Smooth muscle cell of the brain vasculature (primary cell): ENCODE data around the gene CDC42EP3.

Experiments used
- DNase-seq: peaks from one replicate; pipeline ENCODE4 v3.0.0-alpha.2; 2012; ENCODE audit warnings: low read depth, low spot score

The CDC42EP3 gene

DNA sequence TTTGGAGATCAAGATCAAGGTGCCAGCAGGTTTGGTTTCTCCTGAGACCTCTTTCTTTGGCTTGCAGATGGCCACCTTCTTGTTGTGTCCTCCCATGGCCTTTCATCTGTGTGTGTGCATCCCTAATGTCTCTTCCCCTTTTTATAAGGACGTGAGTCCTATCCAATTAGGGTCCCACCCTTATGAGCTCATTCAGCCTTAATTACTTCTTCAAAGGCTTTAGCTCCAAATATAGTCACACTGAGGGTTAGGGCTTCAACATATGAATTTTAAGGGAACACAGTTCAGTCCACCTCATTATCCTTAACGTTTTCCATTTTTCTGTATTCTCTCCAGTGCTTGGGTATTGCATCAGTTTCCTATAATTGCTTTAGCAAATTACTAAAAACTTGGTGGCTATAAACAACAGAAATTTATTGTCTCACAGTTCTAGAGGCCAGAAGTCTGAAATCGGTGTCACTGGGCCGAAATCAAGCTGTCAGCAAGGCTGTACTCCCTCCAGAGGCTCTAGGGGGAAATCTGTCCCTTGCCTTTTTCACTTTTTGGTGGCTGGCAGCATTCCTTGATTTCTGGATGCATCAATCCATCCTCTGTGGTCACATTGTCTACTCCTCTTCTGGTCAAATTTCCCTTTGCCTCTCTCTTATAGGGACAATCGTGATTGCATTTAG is 34.1 kb downstream of the CDC42EP3 start:
- no peak for DNase-seq

DNA sequence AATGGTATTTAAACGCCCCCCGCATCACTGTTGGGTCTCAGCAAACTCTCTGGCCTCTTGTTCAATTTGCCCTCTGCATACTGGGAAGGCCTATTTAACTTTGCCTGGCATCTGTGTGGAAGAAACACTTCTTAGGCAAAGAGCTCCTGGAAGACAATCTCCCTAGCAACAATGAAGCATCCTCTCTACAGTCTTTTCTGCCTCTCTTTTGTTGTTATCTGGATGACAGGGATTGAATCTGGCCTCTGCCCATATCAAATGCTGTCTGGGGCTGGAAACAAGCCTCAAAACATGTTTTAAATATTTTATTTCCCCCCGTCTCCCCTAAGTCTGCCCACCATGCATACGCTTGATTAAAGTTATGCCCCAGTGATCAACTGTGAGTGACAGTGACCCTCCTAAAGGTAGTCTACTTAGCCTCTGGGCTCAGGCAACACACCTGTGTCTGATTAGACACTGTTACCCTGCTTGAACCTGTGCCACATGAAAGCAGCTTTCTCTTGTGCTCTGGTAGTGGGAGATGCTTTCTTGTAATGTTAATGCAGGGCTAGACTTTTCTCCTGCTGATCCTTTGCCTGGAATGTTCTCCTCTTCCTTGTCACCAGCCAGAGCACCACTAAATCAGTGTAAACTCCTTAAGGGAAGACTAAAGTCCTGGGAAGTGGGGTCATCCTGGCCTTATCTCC is 34.9 kb downstream of the CDC42EP3 start:
- no peak for DNase-seq

DNA sequence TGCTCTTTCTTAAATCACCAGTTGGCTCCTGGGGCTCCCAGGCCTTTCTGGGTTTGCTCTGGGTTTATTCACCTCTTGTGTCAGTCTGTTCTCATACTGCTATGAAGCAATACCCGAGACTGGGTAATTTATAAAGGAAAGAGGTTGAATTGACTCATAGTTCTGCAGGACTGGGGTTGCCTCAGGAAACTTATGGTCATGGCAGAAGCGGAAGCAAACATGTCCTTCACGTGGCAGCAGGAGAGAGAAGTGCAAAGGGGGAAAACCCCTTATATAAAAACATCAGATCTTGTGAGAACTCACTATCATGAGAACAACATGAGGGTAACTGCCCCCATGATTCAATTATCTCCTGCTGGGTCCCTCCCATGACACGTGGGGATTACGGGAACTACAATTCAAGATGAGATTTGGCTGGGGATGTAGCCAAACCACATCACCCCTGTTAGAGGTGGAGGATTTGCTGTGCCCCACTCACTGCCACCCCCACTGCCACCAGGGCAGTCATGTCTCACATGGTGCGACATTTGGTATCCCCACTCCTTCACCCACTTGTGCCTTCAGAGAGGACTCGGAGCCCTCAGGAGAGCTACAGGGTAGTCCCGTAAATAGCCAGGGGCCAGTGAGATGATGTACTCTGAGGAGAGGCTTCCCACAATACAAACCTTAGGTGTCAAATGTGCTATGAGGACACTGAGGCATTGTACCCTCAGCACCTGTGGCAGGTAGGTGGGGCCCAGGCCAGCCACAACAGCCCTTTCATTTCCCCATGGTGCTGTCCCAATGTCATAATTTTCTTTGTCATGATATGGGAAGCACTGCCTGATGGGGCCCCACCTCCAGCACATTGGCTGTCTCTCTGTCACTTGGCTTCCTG is 35.7 kb downstream of the CDC42EP3 start:
- no peak for DNase-seq

DNA sequence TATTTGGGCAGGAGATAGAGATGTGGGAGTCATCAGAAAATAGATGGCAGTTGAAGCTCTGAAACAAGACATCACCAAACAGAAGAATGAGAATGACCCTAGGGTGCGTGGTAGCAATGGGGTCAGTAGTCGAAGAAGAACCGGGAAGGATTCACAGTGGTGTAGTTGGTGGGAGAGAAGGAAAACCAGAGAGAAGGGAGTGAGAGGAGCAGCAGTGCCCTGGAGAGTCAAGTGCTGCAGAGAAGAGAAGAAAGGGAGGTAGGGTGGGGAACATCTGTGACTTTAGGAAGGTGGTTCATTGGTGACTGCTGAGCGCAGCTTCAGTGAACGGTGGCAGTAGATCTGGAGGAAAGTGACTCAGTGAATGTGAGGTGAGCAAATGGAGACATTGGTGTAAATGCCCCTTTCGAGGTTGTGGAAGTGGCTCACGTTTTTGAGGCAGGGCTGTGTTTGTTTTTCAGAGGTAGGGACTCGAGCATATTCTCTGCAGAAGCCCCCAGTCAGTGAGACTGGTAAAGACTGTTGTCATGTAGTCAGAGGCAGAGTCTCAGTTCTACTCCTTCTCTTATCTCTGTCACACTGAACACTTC is 36.4 kb downstream of the CDC42EP3 start:
- DNase-seq: no peak

DNA sequence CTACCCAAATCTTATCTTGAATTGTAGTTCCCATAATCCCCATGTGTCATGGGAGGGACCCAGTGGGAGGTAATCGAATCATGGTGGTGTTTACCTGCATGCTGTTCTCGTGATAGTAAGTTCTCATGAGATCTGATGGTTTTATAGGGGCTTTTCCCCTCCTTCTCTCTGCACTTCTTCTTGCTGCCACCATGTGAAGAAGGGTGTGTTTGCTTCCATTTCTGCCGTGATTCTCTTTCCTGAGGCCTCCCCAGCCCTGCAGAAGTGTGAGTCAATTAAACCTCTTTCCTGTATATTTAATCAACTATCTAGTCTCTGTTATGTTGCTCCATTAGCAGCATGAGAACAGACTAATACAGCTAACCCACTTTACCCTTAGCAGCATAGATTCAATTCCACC is 37.6 kb downstream of the CDC42EP3 start:
- no peak for DNase-seq

DNA sequence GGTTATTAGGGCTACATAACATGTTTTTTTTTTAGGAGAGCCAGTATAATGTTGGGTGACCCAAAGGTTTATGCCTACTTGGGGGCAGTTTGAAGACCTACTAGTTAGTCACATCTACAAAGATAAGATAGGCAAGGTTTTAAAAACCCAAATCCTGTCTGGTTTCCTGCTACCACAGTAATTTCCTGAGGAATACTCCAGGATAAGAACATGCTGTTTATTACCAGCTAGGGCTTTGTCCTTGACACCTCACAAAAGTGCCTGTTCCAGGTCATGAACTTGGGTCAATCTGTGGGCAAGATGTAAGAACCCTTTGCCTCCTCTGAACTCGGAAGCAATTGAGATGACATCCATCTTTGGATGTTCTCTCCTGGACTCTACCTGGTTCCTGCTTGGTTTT is 38.2 kb downstream of the CDC42EP3 start:
- DNase-seq: no peak

DNA sequence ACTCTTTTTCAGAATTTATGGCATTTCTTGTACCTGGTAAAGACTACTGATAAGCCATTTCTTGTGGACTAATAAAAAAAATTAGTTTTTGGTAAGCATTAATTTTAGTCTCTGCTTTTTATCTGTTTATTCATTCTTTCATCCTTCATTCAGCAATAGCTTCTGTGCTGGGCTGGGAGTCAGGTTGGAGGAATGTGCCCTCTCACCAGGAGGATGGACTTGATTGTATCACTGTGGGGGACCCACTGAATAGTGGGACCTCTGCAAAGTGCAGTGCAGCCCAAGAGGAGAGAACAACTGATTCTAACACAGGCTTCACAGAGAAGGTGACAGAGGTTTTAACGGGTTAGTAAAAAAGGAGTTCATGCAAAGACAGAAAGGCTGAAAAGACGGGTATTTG is 39.1 kb downstream of the CDC42EP3 start:
- DNase-seq: no peak

DNA sequence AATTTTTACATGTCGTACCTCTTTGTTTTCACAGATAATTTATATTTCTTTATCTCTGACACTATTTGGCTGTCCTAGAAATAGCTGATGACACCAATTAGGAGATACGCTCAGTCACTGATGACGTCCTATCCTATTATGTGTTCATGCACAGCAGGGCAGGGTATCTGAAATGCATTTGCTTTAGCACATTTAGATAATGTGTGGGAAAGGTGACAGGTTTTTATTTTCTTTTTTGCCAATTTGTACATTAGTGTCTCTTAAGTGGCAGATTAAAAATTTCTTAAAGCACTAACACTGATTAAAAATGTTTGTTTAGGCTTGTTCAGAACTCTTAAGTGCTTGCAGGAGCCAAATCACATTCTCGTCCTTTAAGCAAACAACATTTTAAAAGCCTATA is 39.7 kb downstream of the CDC42EP3 start:
- no peak for DNase-seq

DNA sequence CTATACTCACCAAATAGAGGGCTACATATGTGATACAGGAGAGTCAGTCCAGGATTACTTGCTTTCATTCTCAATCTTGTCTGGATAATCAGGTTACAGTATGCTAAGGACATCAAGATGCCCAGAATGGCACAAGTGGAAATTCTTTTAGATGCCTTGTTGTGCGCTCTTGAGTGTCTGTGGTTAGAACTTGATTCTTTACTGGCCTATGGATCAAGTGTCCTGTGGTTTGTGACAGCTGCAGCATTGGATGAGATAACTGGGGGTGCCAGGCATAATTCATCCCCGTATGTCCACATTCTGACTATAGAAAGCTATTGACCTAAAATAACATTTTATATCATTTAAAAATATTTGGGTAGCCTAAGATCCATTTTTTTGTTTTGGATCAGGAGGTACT is 40.1 kb downstream of the CDC42EP3 start:
- DNase-seq: no peak

DNA sequence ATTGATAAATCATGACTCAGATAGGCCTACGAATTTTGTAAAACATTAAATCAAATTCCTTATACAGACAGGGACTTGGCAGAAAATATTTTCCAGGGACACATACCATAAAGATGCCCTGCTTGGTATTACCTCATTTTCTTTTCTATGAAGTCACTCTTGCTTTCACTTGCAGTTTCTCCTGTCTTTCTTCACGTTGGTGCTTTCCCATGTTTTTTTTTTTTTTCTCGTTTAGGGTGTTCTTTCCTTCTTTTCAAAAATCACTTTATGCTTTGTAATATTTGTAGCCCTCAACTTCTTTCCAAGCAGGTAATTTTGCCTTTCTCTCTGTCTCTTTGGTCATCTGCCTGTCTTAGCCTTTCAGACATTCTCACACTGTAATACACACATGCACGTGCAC is 40.7 kb downstream of the CDC42EP3 start:
- no peak for DNase-seq

DNA sequence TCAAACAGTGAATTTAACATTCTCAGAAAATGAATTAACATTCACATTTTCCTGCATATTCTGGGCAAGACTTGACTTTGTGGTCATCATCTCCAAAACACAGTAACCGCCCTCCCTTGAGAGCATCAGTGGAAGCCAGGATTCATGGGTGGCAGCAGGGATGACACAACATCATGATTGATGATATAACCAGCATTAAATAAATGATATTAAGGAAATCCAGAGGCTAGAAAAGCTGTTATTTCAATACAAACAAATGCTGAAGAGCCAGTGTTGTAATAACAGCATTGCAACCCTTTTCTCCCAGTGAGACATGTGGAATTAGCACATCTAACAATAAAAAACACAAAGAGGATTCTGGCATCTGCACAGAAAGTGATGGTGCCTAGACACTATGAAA is 41.1 kb downstream of the CDC42EP3 start:
- no peak for DNase-seq

DNA sequence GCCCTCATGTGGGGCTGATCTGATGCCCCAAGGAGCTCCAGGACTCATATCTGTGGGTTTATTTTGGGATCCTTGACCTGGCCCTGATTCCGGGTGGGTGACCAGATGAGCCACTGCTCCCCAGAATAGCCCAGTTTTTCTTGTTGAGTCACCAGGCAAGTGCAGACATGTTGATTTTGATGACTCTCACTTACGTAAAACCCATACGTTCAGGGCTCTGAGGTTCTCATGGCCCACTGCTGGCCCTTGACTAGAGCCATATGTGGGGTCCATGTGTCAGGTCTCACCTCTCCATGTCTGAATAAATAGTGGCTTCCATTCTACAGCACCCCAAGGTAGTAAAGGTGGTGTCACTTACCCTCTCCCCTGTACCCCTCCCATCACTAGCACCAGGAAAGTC is 41.9 kb downstream of the CDC42EP3 start:
- DNase-seq: no peak

DNA sequence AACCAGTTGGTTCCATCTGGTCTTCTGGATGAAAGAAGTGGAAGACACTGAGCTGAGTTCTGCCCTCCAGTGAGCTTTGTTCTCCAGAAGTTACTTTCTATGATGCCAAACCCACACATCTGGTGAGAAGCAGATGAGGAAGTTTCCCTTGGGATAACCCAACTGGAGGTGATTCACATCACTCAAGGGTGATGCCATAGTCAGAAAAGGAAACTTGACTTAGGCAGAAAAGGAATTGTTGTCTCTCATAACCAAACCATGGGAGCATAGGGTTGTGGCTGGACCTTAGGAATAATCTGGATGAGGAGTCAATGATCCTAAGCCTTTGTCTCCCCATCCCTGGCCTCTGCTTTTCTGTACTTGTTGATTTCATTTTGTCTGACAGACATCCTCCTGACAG is 43.7 kb downstream of the CDC42EP3 start:
- no peak for DNase-seq

DNA sequence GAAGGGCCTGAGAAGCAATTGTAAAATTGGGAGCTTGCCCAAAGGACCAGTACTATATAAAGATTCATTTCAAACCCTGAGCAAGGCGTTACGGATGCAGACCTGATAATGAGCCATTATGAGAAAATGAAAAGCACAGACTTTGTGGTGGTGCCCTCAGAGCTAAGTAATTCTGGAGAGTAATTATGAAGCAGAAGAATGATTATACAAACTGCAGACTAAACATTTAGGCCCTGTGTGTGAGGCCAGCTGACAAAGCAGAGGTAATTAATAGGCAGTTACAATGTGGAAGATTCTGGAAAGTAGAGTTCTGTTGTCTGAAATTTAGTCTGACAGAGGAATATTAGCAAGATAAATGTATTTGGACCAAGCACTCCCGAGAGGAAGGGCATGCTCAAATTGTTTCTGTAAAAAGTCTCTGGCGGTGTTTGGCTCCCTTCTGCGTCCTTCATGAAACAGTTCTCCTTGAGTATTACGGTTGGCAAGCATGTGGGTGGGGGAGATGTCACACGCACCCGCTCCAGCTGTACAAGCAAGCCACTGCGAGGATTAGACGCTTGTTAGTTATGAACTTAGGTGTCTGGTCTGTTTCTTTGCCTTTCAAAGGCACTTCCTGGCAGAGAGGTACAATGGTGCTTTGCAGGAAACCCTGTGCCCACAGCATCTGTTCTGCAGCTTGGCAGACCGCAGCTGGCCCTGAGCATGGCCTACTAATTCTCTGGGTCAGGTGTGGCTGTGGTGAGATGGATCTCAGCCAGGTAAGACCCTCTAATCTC is 45.5 kb downstream of the CDC42EP3 start:
- DNase-seq: no peak

DNA sequence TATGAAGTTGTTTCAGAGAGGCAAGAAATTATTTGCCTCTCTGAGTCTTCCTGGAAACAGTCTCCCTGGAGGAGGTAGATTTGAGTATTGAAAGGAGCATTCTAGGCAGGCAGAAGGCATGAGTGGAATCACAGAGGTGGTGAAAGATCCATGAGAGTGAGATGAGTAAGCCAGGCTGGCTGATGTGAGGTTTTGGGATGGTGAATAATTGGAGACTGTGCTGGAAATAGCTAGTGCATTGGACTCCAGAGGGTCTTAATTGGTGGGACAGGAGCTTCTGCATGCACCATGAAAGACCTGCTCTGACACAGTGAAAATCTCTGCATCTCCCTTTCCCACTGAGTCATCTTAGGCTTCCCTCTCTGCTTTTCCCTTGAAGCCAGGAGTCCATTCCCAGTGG is 46.3 kb downstream of the CDC42EP3 start:
- DNase-seq: no peak

DNA sequence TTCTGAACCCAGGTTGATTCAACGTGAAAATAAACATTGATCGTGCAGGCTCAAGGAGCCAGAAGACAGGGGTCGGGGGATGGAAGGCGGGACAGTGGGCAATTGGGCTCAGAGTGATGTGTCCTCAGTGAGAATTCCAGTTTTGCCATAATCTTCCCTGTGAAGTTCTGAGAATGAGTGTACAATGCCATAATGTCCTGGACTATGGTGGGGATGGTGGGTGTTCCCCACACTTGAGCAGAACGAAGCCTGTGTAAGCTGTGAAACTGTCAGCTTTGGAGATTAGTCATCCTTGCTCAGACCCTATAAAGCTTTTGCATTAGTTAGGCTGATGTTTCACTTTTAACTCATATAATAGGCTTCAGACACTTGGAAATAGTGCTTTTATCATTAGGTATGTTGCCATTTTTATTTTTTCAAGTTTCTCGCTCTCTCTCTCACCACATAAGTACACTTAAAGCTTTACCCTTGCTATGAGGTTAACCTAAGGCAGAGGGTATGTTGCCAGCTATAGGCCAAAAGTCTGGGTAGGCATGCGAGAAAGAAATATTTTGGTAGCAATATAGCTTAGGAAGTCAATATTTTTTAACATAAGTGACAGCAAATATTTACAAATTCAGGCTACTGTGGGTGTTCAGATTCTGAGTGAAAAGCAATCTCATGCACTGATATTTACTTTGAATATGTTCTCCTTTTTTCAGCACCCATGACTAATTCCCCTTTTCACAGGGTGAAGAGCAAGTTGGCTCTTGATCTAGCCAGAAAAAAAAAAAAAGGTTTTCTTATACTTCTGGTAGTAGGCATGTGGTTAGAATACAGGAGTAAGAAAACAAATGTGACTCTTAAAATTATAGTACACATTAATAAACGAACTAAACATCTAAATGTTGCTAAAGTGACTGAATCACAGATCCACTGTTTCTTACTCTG is 47.2 kb downstream of the CDC42EP3 start:
- DNase-seq: no peak

DNA sequence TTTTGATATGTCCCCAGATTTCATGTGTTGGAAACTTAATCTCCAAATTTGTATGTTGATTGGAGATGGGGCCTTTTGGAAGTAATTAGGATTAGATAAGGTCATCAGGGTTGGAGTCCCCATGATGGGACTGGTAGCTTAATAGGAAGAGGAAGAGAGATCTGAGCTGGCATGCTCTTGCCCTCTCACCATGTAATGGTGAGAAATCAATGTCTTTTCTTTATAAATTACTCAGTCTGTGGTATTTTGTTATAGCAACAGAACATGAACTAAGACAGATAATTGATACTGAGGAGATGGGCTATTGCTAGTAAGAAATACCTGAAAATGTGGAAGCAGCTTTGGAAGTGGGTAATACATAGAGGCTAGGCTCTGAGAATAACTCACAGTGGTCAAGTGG is 48.0 kb downstream of the CDC42EP3 start:
- DNase-seq: no peak

DNA sequence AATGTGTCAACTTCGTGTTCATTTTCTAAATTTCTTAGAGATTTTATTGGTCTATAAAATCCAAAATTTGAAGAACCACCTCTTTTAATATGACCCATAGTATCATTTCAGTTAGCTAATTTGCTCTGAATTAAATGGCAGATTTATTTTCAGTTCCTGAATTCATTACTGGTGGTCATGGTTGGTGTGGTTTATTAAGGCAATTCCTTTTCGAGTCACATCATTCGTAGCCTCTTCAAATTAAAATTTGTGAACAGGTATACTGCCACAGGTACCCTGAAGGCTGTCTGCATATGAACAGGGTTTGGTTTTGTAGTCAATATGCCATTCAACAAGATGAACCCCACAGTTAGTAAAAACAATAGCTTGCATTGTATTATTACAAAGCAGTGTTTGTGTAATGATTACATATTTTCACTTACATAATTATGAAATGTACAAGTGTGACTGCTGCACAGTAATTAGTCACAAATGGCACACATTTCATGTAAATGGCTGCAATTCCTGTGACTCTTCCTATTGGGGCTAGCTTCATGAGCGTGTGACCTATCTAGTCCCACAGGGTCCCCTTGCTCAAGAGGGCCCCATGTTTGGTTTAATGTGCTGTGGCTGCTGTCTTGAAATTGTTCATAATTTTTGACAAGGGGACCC is 48.9 kb downstream of the CDC42EP3 start:
- no peak for DNase-seq

DNA sequence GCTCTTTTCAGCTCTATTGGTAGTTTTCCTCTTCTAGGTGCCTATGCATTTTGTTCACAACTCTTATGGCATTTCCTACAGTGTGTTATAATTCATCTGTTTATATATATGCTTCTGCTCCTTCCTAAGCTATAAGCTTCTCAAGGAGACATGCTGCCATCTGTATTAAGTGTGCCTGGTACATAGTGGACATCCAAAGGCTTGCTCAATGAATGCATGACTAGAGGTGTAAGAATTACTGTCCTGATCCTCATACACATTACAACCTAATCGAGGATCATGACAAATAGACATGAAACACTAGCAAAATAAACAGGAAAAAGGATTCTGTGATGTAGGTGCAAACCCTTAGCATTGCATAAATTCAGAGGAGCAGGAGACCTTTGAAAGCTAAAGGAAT is 50.2 kb downstream of the CDC42EP3 start:
- DNase-seq: no peak

DNA sequence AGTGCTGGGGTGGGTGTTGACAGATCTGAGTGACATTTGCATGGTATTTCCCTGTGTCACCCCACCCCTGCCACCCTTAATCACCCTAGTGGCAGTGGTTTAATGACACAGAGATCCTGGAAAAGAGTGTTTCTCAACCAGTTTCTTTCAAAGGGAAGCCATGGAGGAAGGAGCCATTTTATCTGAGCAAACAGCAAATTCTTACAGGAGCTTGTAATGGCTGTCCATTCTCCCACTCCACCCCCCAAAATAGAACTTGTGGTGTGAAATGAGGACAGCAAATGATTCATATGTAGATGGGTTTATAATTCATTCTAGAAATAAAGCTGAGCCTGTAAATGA is 51.5 kb downstream of the CDC42EP3 start:
- DNase-seq: no peak
